ENCODE measurements around the gene GLTP.

GLTP gene

DNA sequence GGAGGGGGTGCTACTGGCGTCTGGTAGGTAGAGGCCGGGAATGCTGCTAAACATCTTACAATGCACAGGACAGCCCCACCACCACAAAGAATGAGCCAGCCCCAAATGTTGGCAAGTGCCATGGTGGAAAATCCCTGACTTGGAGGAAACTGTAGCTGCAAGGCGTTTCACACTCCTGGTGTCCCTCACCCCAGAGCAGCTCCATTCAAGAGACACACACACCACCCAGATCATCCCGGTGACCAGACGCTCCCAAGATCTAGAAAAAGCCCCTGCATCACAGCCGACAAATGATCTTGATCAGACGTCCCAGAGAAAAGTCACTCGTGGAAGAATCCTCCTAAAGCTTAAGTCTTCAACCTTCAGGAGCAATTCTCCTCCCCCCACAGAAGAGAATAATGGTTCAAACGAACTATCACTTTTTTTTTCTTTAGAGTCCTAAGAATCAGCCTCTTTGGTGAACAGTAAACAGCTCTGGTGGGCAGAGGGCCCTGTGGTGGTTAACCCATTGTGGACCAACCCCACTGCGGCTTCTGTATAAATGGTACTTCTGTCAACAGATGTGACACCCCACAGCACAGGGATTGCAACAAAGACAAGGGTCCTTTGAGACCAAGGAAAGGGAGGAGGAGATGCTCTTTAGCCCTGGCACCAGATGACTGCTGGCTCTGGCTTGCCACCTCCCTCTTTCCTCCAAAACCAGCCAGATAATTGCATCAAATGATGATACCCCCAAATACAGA is 2.7 kb downstream of the GLTP start:
- no peaks in the 10 kb centered on the region for H4K20me1 ChIP-seq (ENCODE audit: control insufficient read depth, insufficient read depth, low read depth, low read length)
- TF ChIP-seq EZH2phosphoT487 (IDR thresholded peaks at IDR 0.05; ENCODE audit: borderline replicate concordance, low read length), result no peak
- TF ChIP-seq CTCF (IDR thresholded peaks at IDR 0.05; ENCODE audit: low read depth, low read length, poor library complexity, severe bottlenecking), result no peak
- no peak overlapping the region for H3K4me3 ChIP-seq (ENCODE audit: low read length)
- no peaks in the 10 kb centered on the region for H3F3A ChIP-seq (ENCODE audit: control insufficient read depth, insufficient read depth)
- H3K27me3 ChIP-seq (ENCODE audit: control insufficient read depth, low read length), result peaks cover 2% of the 10 kb centered on the region; the same call in 1 of the 2 replicates
- no peaks in the 10 kb centered on the region for H3K9me2 ChIP-seq (replicated peaks; ENCODE audit: control insufficient read depth, low read length)
- no peaks in the 10 kb centered on the region for H3K36me3 ChIP-seq (ENCODE audit: control insufficient read depth, low read length)
- no peak overlapping the region for H3K27ac ChIP-seq (ENCODE audit: low read depth, low read length)
- H3K4me1 ChIP-seq (ENCODE audit: control insufficient read depth, low read length), result peaks cover 57% of the 10 kb centered on the region
- no peaks in the 10 kb centered on the region for H3K9me3 ChIP-seq (ENCODE audit: control insufficient read depth, insufficient read depth, low read length)
- H3K4me2 ChIP-seq (ENCODE audit: low read length), result no peak overlapping the region
- peaks cover 14% of the 10 kb centered on the region for H3K79me2 ChIP-seq (ENCODE audit: control insufficient read depth, low read length)

DNA sequence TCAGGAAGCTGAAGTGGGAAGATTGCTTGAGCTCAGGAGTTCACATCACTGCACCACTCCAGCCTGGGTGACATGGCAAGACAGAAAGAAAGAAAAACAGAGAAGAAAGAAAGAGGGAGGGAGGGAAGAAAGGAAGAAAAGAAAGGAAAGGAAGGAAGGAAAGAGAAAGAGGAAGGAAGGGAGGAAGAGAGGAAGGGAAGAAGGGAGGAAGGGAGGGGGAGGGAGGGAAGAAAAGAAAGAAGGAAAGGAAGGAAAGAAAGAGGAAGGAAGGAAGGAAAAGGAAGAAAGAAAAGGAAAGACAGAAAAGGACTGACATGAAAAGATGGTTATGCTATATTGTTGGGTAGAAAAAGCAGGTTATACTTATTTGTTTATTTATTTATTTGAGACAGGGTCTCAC is 3.9 kb downstream of the GLTP start:
- no peak for TF ChIP-seq EZH2phosphoT487 (IDR thresholded peaks at IDR 0.05; ENCODE audit: borderline replicate concordance, low read length)
- no peak for TF ChIP-seq CTCF (IDR thresholded peaks at IDR 0.05; ENCODE audit: low read depth, low read length, poor library complexity, severe bottlenecking)
- peaks cover 2% of the 10 kb centered on the region; the same call in 1 of the 2 replicates for H3K27me3 ChIP-seq (ENCODE audit: control insufficient read depth, low read length)
- no peaks in the 10 kb centered on the region for H4K20me1 ChIP-seq (ENCODE audit: control insufficient read depth, insufficient read depth, low read depth, low read length)
- no peak overlapping the region for H3K27ac ChIP-seq (ENCODE audit: low read depth, low read length)
- H3F3A ChIP-seq (ENCODE audit: control insufficient read depth, insufficient read depth), result no peaks in the 10 kb centered on the region
- no peaks in the 10 kb centered on the region for H3K9me2 ChIP-seq (replicated peaks; ENCODE audit: control insufficient read depth, low read length)
- peak overlapping the region; percentile 40 for H3K4me2 ChIP-seq (ENCODE audit: low read length)
- H3K9me3 ChIP-seq (ENCODE audit: control insufficient read depth, insufficient read depth, low read length), result no peaks in the 10 kb centered on the region
- H3K4me1 ChIP-seq (ENCODE audit: control insufficient read depth, low read length), result peaks cover 57% of the 10 kb centered on the region
- H3K79me2 ChIP-seq (ENCODE audit: control insufficient read depth, low read length), result peaks cover 14% of the 10 kb centered on the region
- peak overlapping the region; percentile 22; the same call in 1 of the 2 replicates for H3K4me3 ChIP-seq (ENCODE audit: low read length)
- H3K36me3 ChIP-seq (ENCODE audit: control insufficient read depth, low read length), result no peaks in the 10 kb centered on the region

DNA sequence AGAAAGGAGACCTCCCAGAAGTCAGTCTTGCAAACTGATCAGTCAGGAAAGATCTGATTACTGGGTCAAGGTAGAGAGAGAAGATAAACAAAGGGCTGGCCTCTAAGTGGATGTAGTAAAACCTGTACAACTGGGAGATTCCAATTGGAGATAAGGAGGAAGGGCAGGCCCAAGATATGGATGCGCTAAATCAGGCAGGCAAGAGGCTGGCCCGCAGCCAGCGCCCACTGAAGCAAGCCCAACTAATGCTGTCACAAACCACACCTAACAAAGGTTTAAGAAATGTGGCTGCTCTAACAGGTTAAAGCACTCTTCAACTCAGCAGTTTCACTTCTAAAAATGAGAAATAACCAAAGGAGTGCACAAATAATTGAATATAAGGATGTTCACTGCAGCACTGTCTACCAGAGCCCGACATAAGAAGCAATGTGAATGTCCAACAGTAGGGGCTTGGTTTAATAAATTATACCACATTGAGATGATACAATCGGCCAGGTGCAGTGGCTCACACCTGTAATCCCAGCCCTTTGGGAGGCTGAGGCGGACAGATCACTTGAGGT is 4.7 kb downstream of the GLTP start:
- no peaks in the 10 kb centered on the region for H3K9me3 ChIP-seq (ENCODE audit: control insufficient read depth, insufficient read depth, low read length)
- no peak for TF ChIP-seq CTCF (IDR thresholded peaks at IDR 0.05; ENCODE audit: low read depth, low read length, poor library complexity, severe bottlenecking)
- TF ChIP-seq EZH2phosphoT487 (IDR thresholded peaks at IDR 0.05; ENCODE audit: borderline replicate concordance, low read length), result no peak
- H3K4me1 ChIP-seq (ENCODE audit: control insufficient read depth, low read length), result peaks cover 50% of the 10 kb centered on the region
- peak overlapping the region; percentile 40 for H3K4me2 ChIP-seq (ENCODE audit: low read length)
- no peaks in the 10 kb centered on the region for H4K20me1 ChIP-seq (ENCODE audit: control insufficient read depth, insufficient read depth, low read depth, low read length)
- no peak overlapping the region for H3K27ac ChIP-seq (ENCODE audit: low read depth, low read length)
- peaks cover 14% of the 10 kb centered on the region for H3K79me2 ChIP-seq (ENCODE audit: control insufficient read depth, low read length)
- H3K4me3 ChIP-seq (ENCODE audit: low read length), result 0 out of 2 replicates have a peak overlapping the region, but pooled peaks have one; percentile 22
- H3K27me3 ChIP-seq (ENCODE audit: control insufficient read depth, low read length), result no peaks in the 10 kb centered on the region
- H3F3A ChIP-seq (ENCODE audit: control insufficient read depth, insufficient read depth), result no peaks in the 10 kb centered on the region
- H3K36me3 ChIP-seq (ENCODE audit: control insufficient read depth, low read length), result no peaks in the 10 kb centered on the region
- no peaks in the 10 kb centered on the region for H3K9me2 ChIP-seq (replicated peaks; ENCODE audit: control insufficient read depth, low read length)
